Neural progenitor cell (in vitro differentiated cells): ENCODE results near the gene TMC7. TPM values are rescaled to one million over a fixed set of nuclear protein-coding genes. Genes with fewer than 3 reads are reported as not detected.

Source experiments
- DNase-seq: peaks from one replicate; pipeline ENCODE4 v3.0.0-alpha.2; 2016; ENCODE audit warnings: low spot score
- H2AFZ ChIP-seq: fragments of 200-600 bp; sonication (generic); replicated peaks from 2 replicates; pipeline ENCODE4 v1.6.1; 2016; ENCODE audit warnings: antibody characterized with exemption
- H3F3A ChIP-seq: fragments of 200-600 bp; sonication (generic); 2 replicates; pipeline ENCODE4 v1.6.1; 2016; ENCODE audit warnings: antibody characterized with exemption, low read depth
- H3K27ac ChIP-seq: fragments of 200-600 bp; sonication (generic); 2 replicates; pipeline ENCODE4 v1.5.1; 2016; ENCODE audit warnings: mild to moderate bottlenecking
- H3K27me3 ChIP-seq: fragments of 200-600 bp; sonication (generic); 2 replicates; pipeline ENCODE4 v1.6.1; 2016; ENCODE audit warnings: mild to moderate bottlenecking, moderate library complexity
- H3K36me3 ChIP-seq: fragments of 200-600 bp; sonication (generic); 2 replicates; pipeline ENCODE4 v1.5.1; 2016
- H3K4me1 ChIP-seq: fragments of 200-600 bp; sonication (generic); 2 replicates; pipeline ENCODE4 v1.6.1; 2016; ENCODE audit warnings: mixed run types
- H3K4me2 ChIP-seq: fragments of 200-600 bp; sonication (generic); 2 replicates; pipeline ENCODE4 v1.6.1; 2016
- H3K4me3 ChIP-seq: fragments of 200-600 bp; sonication (generic); 2 replicates; pipeline ENCODE4 v1.5.1; 2016
- H3K79me2 ChIP-seq: fragments of 200-600 bp; sonication (generic); 2 replicates; pipeline ENCODE4 v1.6.1; 2016; ENCODE audit warnings: low read depth
- H3K9ac ChIP-seq: fragments of 200-600 bp; sonication (generic); 2 replicates; pipeline ENCODE4 v1.6.1; 2016
- H3K9me3 ChIP-seq: fragments of 200-600 bp; sonication (generic); 2 replicates; pipeline ENCODE4 v1.5.1; 2016; ENCODE audit warnings: low read depth
- H4K20me1 ChIP-seq: fragments of 200-600 bp; sonication (generic); 2 replicates; pipeline ENCODE4 v1.6.1; 2016; ENCODE audit warnings: low read depth
- H3K27ac Mint-ChIP-seq: 3 replicates; pipeline ENCODE4 v1.8.0; 2021; ENCODE audit warnings: mixed read lengths
- H3K27me3 Mint-ChIP-seq: 2 replicates; pipeline ENCODE4 v1.8.0; 2022; ENCODE audit warnings: low read depth, mild to moderate bottlenecking, inconsistent platforms, moderate library complexity, mixed read lengths; ENCODE audit not compliant: insufficient read depth
- H3K36me3 Mint-ChIP-seq: 3 replicates; pipeline ENCODE4 v1.8.0; 2021; ENCODE audit warnings: mixed read lengths
- H3K4me1 Mint-ChIP-seq: 3 replicates; pipeline ENCODE4 v1.8.0; 2021; ENCODE audit warnings: mixed read lengths
- H3K4me3 Mint-ChIP-seq: 3 replicates; pipeline ENCODE4 v1.8.0; 2021; ENCODE audit warnings: mild to moderate bottlenecking, moderate library complexity, mixed read lengths
- H3K9me3 Mint-ChIP-seq: 3 replicates; pipeline ENCODE4 v1.8.0; 2020; ENCODE audit warnings: mixed read lengths
- EZH2 ChIP-seq: fragments of 200-600 bp; sonication (generic); IDR thresholded peaks from 2 replicates; pipeline ENCODE4 v1.6.1; 2017; ENCODE audit warnings: antibody characterized with exemption, mild to moderate bottlenecking, moderate library complexity
- EZH2phosphoT487 ChIP-seq: fragments of 200-600 bp; sonication (generic); IDR thresholded peaks from 2 replicates; pipeline ENCODE4 v1.6.1; 2017; ENCODE audit warnings: antibody characterized with exemption
- total RNA-seq: library from RNA; depleted of rRNA; stranded (reverse); fragments of >200 nt; gene quantifications from 2 replicates; pipeline ENCODE4 v1.2.3, GENCODE V29; 2015; ENCODE audit warnings: low replicate concordance
- TF ChIP-seq, protein P1 (sequence below): fragments of 200-600 bp; sonication (generic); IDR thresholded peaks from 2 replicates; pipeline ENCODE4 v1.5.1; 2017; ENCODE audit warnings: antibody characterized with exemption, mild to moderate bottlenecking

TMC7 gene
- total RNA-seq, 1 donor from 2014 or later = 8.2 TPM

DNA sequence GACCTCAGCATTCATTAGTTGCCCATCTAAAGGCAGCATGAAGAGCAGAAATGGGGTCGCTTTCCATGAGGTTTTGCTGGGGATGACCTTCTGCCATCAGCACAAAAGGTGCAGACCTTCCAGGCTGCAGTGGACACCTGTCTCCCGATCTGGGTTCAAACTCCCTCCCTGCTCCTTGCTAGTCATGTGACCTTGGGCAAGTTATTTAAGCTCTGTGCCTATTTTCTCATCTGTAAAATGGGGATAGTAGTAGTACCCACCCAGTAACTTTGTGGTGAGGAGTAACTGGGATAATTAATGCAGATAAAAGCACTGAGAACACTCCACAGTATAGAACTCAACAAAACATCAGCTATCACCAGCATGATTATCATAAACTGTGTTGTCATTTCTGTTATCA lies 62.3 kb downstream of the TMC7 start:
- no peaks in the 10 kb centered on the region for H3K9me3 Mint-ChIP-seq
- no peak for DNase-seq
- Histone ChIP-seq H2AFZ (no peak overlapping the region), H3K27ac (no peak overlapping the region), H3K9me3 (no peaks in the 10 kb centered on the region), H4K20me1 (no peaks in the 10 kb centered on the region), H3K4me2 (no peak overlapping the region), H3F3A (no peaks in the 10 kb centered on the region), H3K9ac (no peak overlapping the region), H3K79me2 (no peaks in the 10 kb centered on the region), H3K4me1 (no peaks in the 10 kb centered on the region), H3K4me3 (no peak overlapping the region), H3K36me3 (no peaks in the 10 kb centered on the region), H3K27me3 (no peaks in the 10 kb centered on the region)
- H3K27ac Mint-ChIP-seq = no peak overlapping the region
- H3K36me3 Mint-ChIP-seq = peaks cover 15% of the 10 kb centered on the region
- peaks cover 2% of the 10 kb centered on the region for H3K4me1 Mint-ChIP-seq
- H3K27me3 Mint-ChIP-seq = peaks cover 3% of the 10 kb centered on the region
- H3K4me3 Mint-ChIP-seq = no peak overlapping the region
- TF ChIP-seq EZH2phosphoT487 (no peak), EZH2 (no peak)
- TF ChIP-seq, protein P1, sequence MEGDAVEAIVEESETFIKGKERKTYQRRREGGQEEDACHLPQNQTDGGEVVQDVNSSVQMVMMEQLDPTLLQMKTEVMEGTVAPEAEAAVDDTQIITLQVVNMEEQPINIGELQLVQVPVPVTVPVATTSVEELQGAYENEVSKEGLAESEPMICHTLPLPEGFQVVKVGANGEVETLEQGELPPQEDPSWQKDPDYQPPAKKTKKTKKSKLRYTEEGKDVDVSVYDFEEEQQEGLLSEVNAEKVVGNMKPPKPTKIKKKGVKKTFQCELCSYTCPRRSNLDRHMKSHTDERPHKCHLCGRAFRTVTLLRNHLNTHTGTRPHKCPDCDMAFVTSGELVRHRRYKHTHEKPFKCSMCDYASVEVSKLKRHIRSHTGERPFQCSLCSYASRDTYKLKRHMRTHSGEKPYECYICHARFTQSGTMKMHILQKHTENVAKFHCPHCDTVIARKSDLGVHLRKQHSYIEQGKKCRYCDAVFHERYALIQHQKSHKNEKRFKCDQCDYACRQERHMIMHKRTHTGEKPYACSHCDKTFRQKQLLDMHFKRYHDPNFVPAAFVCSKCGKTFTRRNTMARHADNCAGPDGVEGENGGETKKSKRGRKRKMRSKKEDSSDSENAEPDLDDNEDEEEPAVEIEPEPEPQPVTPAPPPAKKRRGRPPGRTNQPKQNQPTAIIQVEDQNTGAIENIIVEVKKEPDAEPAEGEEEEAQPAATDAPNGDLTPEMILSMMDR = no peak

DNA sequence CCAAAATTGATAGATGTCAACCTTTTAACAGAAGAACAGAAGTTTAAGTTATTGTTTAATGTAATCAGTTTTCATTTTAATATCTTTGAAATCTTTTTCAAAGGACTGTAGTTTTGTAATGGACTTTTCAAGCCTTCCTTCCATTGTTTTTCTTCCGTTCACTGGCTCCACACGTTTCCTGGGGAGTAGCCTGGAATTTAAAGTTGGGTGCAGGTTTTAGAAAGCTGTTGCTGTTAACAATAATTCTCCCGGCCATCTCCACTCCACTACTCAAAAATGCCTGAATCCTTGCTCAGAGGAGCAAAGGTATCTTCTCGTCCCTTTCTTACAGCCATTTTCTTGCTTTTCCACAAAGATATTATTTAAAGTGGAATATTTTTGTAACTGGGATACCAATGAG lies 79.0 kb downstream of the TMC7 start:
- Histone ChIP-seq H3K4me2 (no peak overlapping the region), H3K9me3 (no peaks in the 10 kb centered on the region), H3K4me3 (no peak overlapping the region), H3K79me2 (no peaks in the 10 kb centered on the region), H3K4me1 (no peaks in the 10 kb centered on the region), H3F3A (no peaks in the 10 kb centered on the region), H3K27me3 (no peaks in the 10 kb centered on the region), H4K20me1 (no peaks in the 10 kb centered on the region), H3K36me3 (no peaks in the 10 kb centered on the region), H2AFZ (no peak overlapping the region), H3K9ac (no peak overlapping the region), H3K27ac (no peak overlapping the region)
- Mint-ChIP-seq H3K27ac (no peak overlapping the region), H3K27me3 (peaks cover 1% of the 10 kb centered on the region), H3K4me1 (peaks cover 4% of the 10 kb centered on the region), H3K36me3 (no peaks in the 10 kb centered on the region), H3K4me3 (no peak overlapping the region), H3K9me3 (no peaks in the 10 kb centered on the region)
- no peak for DNase-seq
- TF ChIP-seq EZH2 (no peak), EZH2phosphoT487 (no peak)
- TF ChIP-seq, protein P1 = no peak

DNA sequence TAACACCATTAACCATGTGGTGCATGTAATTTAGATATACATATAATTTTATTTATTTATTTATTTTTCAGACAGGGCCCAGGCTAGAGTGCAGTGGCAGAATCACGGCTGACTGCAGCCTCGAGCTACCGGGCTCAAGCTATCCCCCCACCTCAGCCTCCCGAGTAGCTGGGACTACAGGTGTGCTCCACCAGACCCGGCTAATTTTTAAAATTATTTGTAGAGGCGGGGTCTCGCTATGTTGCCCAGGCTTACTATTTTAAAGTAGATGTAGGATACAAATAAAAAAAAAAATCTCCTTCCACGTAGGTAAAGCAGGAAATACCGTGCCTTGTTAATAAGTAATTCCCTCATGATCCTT lies 83.2 kb downstream of the TMC7 start:
- Histone ChIP-seq H3K36me3 (no peaks in the 10 kb centered on the region), H3K79me2 (peaks cover 16% of the 10 kb centered on the region), H3K9me3 (no peaks in the 10 kb centered on the region), H3K4me1 (no peaks in the 10 kb centered on the region), H3K9ac (no peak overlapping the region), H3F3A (no peaks in the 10 kb centered on the region), H4K20me1 (no peaks in the 10 kb centered on the region), H2AFZ (peak overlapping the region; percentile 54), H3K27me3 (no peaks in the 10 kb centered on the region), H3K4me3 (peak overlapping the region; percentile 87), H3K27ac (no peak overlapping the region), H3K4me2 (peak overlapping the region; percentile 69)
- Mint-ChIP-seq H3K4me3 (peak overlapping the region; percentile 95), H3K27ac (peak overlapping the region; percentile 97), H3K27me3 (peaks cover 4% of the 10 kb centered on the region), H3K4me1 (peaks cover 7% of the 10 kb centered on the region), H3K36me3 (peaks cover 4% of the 10 kb centered on the region), H3K9me3 (no peaks in the 10 kb centered on the region)
- TF ChIP-seq EZH2 (no peak), EZH2phosphoT487 (no peak)
- TF ChIP-seq, protein P1 = no peak
- no peak for DNase-seq
